ENCODE results near the gene KRT84. TPM values are rescaled to one million over a fixed set of nuclear protein-coding genes. Genes with fewer than 3 reads are reported as not detected.

The KRT84 gene
- total RNA-seq, 1 donor from 2014 or later: not detected

- peaks cover 3% of the 10 kb centered on the region for H3K27me3 Mint-ChIP-seq (ENCODE audit: insufficient read depth, low read depth)
- Histone ChIP-seq H3K27me3 (no peaks in the 10 kb centered on the region), H3K9me3 (ENCODE audit: low read depth) (no peaks in the 10 kb centered on the region), H3F3A (ENCODE audit: low read depth) (no peaks in the 10 kb centered on the region), H3K36me3 (no peaks in the 10 kb centered on the region), H3K27ac (no peak overlapping the region), H3K4me1 (no peaks in the 10 kb centered on the region), H4K20me1 (ENCODE audit: low read depth) (no peaks in the 10 kb centered on the region), H2AFZ (replicated peaks) (no peak overlapping the region), H3K79me2 (ENCODE audit: low read depth) (no peaks in the 10 kb centered on the region), H3K9ac (no peak overlapping the region), H3K4me3 (no peak overlapping the region), H3K4me2 (no peak overlapping the region)
- H3K4me1 Mint-ChIP-seq: no peaks in the 10 kb centered on the region
- H3K9me3 Mint-ChIP-seq: no peaks in the 10 kb centered on the region
- TF ChIP-seq CTCF (IDR thresholded peaks at IDR 0.05): no peak
- no peak for TF ChIP-seq EZH2 (IDR thresholded peaks at IDR 0.05)
- no peak for TF ChIP-seq EZH2phosphoT487 (IDR thresholded peaks at IDR 0.05)
- DNase-seq (ENCODE audit: low spot score): no peak
- no peak overlapping the region for H3K4me3 Mint-ChIP-seq
- no peaks in the 10 kb centered on the region for H3K36me3 Mint-ChIP-seq
- no peak overlapping the region for H3K27ac Mint-ChIP-seq
Observed at GRCh38 chr12:52382854-52383253, 2.6 kb downstream of the KRT84 start.

GRCh38 chr12:52381206-52381605, 4.2 kb downstream of the KRT84 start:
- Mint-ChIP-seq H3K9me3 (no peaks in the 10 kb centered on the region), H3K4me1 (no peaks in the 10 kb centered on the region), H3K36me3 (no peaks in the 10 kb centered on the region), H3K27ac (no peak overlapping the region), H3K27me3 (ENCODE audit: insufficient read depth, low read depth) (peaks cover 3% of the 10 kb centered on the region), H3K4me3 (no peak overlapping the region)
- no peak for DNase-seq (ENCODE audit: low spot score)
- H3F3A ChIP-seq (ENCODE audit: low read depth): no peaks in the 10 kb centered on the region
- no peak overlapping the region for H3K27ac ChIP-seq
- H4K20me1 ChIP-seq (ENCODE audit: low read depth): no peaks in the 10 kb centered on the region
- H2AFZ ChIP-seq (replicated peaks): no peak overlapping the region
- no peak overlapping the region for H3K4me2 ChIP-seq
- H3K79me2 ChIP-seq (ENCODE audit: low read depth): no peaks in the 10 kb centered on the region
- H3K9me3 ChIP-seq (ENCODE audit: low read depth): no peaks in the 10 kb centered on the region
- H3K4me3 ChIP-seq: no peak overlapping the region
- H3K9ac ChIP-seq: no peak overlapping the region
- no peaks in the 10 kb centered on the region for H3K4me1 ChIP-seq
- H3K36me3 ChIP-seq: no peaks in the 10 kb centered on the region
- no peaks in the 10 kb centered on the region for H3K27me3 ChIP-seq
- TF ChIP-seq EZH2 (IDR thresholded peaks at IDR 0.05) (no peak), CTCF (IDR thresholded peaks at IDR 0.05) (no peak), EZH2phosphoT487 (IDR thresholded peaks at IDR 0.05) (no peak)

DNA sequence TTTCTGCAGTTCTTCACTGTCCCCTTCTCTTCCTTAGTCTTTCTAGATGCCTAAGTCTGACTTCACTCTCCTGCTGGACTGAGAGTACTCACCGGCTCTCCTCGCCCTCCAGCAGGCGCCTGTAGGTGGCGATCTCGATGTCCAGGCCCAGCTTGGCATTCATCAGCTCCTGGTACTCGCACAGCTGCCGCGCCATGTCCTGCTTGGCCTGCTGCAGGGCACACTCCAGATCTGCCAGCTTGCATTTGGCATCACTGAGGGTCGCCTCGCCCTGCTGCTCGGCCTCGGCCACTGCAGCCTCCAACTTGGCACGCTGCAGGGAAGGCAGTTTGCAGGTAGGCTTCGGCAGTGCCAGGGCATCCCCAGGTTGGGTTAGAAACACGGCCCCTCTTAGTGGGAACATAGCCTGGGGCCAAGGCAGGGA, 5.2 kb downstream of the KRT84 start:
- Mint-ChIP-seq H3K9me3 (no peaks in the 10 kb centered on the region), H3K4me1 (no peaks in the 10 kb centered on the region), H3K27me3 (ENCODE audit: insufficient read depth, low read depth) (peaks cover 3% of the 10 kb centered on the region), H3K4me3 (no peak overlapping the region), H3K36me3 (no peaks in the 10 kb centered on the region), H3K27ac (no peak overlapping the region)
- peak overlapping the region; percentile 65 for H2AFZ ChIP-seq (replicated peaks)
- TF ChIP-seq EZH2phosphoT487 (IDR thresholded peaks at IDR 0.05) (no peak), CTCF (IDR thresholded peaks at IDR 0.05) (peak; percentile 64), EZH2 (IDR thresholded peaks at IDR 0.05) (no peak)
- no peak overlapping the region for H3K4me3 ChIP-seq
- DNase-seq (ENCODE audit: low spot score): peak; percentile 59
- H3K79me2 ChIP-seq (ENCODE audit: low read depth): no peaks in the 10 kb centered on the region
- no peak overlapping the region for H3K9ac ChIP-seq
- no peak overlapping the region for H3K4me2 ChIP-seq
- H3K27me3 ChIP-seq: no peaks in the 10 kb centered on the region
- no peak overlapping the region for H3K27ac ChIP-seq
- H3F3A ChIP-seq (ENCODE audit: low read depth): no peaks in the 10 kb centered on the region
- no peaks in the 10 kb centered on the region for H4K20me1 ChIP-seq (ENCODE audit: low read depth)
- no peaks in the 10 kb centered on the region for H3K4me1 ChIP-seq
- H3K9me3 ChIP-seq (ENCODE audit: low read depth): no peaks in the 10 kb centered on the region
- no peaks in the 10 kb centered on the region for H3K36me3 ChIP-seq

Data from neural progenitor cell (in vitro differentiated cells).